ENCODE data around the gene EYA2.

DNA sequence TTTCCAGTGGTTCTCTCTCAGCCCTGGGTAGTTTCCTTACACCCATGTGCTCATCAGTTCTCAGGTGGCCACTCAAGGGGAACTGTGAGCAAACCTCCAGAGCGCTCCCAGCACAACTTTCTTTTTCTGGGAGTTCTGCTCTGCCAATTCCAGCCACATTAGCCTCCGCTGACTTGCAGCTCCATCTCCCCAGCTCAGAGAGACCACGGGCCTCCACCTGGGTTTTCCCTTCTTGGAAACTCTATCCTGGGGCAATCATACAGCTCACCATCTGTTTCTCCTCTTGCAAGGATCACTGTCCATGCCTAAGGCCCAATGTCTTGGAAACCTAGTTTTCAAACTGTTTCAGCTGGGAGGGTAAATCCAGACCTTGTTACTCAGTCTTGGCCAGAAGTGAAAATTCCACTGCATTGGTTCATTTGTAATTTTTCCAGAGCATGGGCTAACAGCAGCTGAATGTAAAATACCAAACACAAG lies 129.9 kb downstream of the EYA2 start:
- TF ChIP-seq EZH2 (IDR thresholded peaks at IDR 0.05) (no peak), POLR2AphosphoS5 (IDR thresholded peaks at IDR 0.05; ENCODE audit: borderline replicate concordance, low read depth, low read length) (no peak), FOXP2 (optimal IDR thresholded peaks at IDR 0.05; ENCODE audit: control extremely low read depth, extremely low read length, insufficient read depth) (no peak)

Data from SK-N-MC (cell line).